Eye (tissue), 1 donor: ENCODE measurements around the gene CCNB2.
A peak's percentile ranks its signal among the peaks of the same experiment; 100 is the strongest.
"Not testable (repeated sequence)": the region's sequence is repeated elsewhere in the genome, so short reads cannot be mapped to it uniquely, and the experiment has no call there.

Source experiments
- DNase-seq: peaks from one replicate; pipeline ENCODE4 v3.0.0-alpha.2; 2015

Gene CCNB2

DNA sequence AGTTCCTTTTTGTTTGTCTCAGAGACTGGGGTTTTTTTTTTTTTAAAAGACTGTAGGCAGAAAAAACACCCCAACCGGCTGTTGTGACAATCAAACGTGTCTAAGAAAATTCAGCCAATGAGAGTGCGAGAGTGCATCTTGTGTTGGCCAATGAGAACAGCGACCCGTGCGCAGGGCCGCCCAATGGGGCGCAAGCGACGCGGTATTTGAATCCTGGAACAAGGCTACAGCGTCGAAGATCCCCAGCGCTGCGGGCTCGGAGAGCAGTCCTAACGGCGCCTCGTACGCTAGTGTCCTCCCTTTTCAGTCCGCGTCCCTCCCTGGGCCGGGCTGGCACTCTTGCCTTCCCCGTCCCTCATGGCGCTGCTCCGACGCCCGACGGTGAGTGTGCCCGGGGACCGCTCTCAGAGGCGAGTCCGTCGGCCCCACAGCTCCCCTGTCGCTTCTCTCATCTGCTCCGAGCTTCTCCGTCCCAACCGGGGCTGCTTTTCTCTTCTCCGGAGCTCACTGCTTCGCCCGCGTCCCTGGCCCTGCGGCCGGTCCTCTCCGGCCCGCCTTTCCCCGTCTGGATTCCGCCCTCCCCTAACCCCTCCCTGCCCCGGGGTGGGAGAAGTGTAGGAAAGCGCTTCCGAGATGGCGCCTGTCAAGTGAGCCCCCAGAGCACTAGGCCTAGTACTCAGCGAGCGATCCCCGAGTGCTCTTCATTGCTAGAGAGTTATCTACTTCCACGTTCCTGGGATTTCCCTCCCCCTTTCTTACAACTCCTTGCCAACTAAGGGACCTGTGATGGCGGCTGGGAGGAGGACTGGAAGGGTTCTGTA is at the start of gene CCNB2:
TSS of gene CCNB2 (plus strand) at position 235 of the 821 bp plus-strand sequence. CDS start at position 358, 123 bp downstream.
- DNase-seq = peak; percentile 98

GRCh38 chr15:59059076-59059597 is 45.8 kb upstream of the CCNB2 start:
- DNase-seq = no peak

DNA sequence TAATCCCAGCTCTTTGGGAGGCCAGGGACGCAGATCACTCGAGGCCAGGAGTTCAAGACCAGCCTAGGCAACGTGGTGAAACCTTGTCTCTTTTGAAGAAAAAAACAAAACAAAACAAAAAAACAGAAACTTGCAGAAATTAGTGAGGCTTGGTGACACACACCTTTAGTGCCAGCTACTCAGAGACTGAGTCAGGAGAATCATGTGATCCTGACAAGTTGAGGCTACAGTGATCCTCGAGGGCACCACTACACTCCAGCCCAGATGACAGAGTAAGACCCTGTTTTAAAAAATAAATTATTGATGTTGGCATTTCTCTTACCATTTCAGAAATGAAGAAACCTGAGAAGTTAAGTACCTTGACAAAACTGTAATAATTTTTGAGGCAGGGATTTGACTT is 44.6 kb upstream of the CCNB2 start:
- no peak for DNase-seq

DNA sequence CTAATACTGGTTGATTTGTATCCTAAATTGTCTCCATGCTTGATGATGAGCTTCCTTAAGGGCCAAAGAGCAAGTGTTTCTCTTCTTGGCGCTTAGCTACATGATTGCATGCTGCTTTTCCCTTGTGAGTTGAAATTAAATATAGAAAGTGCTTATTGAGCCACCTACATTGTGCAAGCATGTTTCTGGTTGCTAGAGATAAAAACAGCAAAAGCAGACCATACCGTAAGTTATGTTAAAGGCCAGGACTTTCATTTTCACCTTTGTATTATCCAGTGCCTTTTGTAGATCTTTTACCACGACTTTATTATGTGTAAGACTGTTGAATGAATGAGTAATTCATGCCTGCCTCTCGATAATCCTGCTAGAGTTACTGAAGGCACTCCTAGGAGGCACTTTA is 41.9 kb upstream of the CCNB2 start:
- DNase-seq = no peak

DNA sequence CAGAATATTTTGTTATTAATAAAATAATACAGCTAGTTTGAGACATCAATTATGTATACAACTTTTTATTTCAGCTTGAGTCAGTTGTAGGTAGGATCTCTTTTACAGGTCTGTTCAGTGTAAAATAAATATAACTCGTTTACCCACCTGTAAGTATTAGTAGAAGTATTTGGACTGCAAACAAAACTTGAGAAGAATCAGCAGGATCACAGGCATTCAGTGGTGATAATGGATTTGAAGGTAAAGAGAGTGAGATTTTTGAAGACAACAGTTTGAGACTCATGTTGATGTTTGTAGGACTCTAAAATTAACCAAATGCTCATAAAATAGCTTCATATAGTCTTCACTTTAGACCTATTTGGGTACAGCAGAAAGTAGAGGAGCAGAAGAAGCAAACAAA is 35.5 kb upstream of the CCNB2 start:
- no peak for DNase-seq

- no peak for DNase-seq
Measured at GRCh38 chr15:59074607-59075006, 30.3 kb upstream of the CCNB2 start.

DNA sequence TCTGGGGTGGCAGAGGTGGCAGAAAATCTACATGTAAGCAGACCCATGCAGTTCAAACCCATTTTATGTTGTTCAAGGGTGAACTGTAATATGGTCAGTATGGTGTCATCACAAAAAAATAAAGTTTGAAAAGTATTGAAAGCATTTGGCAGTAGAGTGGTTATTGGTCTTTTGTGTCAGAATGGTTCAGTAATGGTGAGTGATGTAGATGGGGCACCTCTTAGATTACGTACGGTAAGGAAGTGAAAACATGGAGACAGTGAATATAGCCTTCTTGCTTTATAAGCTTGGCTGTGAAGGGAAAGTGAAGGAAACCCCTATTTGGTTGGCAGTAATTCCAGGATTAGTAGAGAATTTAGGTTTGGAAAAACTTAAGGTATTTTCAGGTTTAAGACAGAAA is 17.2 kb upstream of the CCNB2 start:
- DNase-seq = no peak

GRCh38 chr15:59094077-59094476 is 10.9 kb upstream of the CCNB2 start:
- no peak for DNase-seq

DNA sequence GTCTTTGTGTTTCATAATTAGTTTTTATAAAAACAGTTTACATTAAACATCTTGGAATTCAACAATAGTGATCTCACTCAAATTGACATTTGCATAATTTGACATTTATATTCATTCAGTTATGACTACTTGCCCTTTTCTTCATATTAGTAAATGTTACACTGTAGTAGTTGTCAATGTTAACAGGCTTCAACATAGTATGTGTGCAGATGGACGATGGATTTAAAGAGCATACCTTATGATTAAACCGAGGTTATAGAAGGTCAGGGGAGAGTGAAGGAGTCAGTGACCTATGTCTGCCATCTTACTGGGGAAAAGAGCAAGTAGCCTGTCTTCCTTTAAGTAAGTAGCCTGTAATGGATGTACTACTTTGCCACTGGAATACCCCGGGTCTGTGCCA is 8.5 kb upstream of the CCNB2 start:
- no peak for DNase-seq

- no peak for DNase-seq
Measured at GRCh38 chr15:59099162-59099685, 5.7 kb upstream of the CCNB2 start.

DNA sequence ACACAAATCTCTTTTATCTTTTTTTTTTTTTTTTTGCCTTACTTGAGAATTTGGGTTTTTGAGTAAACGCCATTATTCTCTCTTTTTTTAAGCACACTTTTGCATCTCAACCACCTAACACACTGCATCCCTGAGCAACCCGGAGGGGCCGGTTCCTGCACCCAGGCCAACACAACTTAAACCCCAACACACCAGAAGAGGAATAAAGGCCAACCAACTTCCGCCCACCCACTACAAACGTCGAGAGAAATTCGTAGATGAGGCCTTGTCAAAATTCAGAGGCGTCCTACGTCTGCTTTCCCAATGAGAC is 389 bp upstream of the CCNB2 start:
- DNase-seq = no peak

- DNase-seq = no peak
Measured at GRCh38 chr15:59105854-59106253, 908 bp downstream of the CCNB2 start.

DNA sequence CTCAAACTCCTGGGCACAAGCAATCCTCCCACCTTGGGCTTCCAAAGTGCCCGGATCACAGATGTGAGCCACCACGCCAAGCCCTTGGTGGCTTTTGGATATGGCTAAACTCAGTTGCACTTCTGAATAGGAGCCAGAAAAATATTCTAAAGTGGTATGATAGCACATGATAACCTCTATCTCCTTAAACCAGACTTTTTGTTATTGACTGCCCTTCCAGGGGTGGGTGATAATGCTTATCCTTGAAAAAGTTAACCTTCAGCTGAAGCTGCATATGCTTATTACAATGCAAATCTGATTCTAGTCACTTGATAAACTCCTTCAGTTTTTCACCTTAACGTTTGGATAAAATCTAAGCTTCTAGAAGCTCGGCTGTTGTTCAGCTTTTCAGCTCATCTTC is 6.3 kb downstream of the CCNB2 start:
- no peak for DNase-seq

- no peak for DNase-seq
Measured at GRCh38 chr15:59115047-59115446, 10.1 kb downstream of the CCNB2 start.

DNA sequence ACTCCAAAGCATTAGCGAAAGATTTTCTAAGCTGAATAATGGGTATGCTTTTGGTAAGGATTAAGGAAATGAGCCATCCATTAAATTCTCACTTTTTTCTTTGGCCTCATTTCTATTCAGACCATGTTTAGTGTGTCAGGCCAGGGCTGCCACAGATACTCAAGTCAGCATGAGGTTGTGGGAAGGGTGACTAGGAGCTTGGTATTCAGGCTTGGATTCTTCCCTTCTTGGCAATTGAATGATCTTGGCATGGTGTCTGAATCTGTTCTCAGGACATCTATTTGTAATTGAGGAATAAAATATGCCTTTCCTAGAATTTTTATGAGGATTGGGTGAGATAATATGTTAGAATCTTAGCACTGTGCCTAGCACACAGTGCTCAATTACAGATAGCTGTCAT is 11.2 kb downstream of the CCNB2 start:
- no peak for DNase-seq

DNA sequence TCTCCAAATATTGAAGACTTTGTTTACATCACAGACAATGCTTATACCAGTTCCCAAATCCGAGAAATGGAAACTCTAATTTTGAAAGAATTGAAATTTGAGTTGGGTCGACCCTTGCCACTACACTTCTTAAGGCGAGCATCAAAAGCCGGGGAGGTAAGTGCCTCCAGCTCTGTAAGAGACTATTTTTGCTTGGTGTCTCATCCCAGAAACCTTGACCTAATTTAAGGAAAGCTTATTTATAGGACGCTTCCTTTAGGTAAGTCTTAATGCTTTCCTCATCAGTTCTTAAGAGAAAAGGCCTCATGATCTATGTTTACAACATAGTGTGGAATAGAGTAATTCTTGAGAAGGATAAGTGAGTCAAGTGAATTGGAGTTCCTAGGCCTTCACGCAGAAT is 11.8 kb downstream of the CCNB2 start:
- DNase-seq = no peak

- DNase-seq = no peak
Measured at GRCh38 chr15:59119625-59120024, 14.7 kb downstream of the CCNB2 start.

- no peak for DNase-seq
Measured at GRCh38 chr15:59120937-59121336, 16.0 kb downstream of the CCNB2 start.

- DNase-seq = no peak
Measured at GRCh38 chr15:59124261-59124660, 19.3 kb downstream of the CCNB2 start.

DNA sequence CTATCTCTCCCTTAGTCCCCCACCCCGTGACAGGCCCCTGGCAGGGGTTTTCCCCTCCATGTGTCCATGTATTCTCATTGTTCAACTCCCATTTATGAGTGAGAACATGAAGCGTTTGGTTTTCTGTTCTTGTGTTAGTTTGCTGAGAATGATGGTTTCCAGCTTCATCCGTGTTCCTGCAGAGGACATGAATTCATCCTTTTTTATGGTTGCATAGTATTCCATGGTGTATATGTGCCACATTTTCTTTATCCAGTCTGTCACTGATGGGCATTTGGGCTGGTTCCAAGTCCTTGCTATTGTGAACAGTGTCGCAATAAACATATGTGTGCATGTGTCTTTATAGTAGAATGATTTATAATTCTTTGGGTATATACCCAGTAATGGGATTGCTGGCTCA is 20.7 kb downstream of the CCNB2 start:
- DNase-seq = not testable (repeated sequence)

- DNase-seq = not testable (repeated sequence)
Measured at GRCh38 chr15:59127255-59127654, 22.3 kb downstream of the CCNB2 start.

GRCh38 chr15:59131456-59131855 is 26.5 kb downstream of the CCNB2 start:
- DNase-seq = no peak

GRCh38 chr15:59131969-59132562 is 27.1 kb downstream of the CCNB2 start:
- no peak for DNase-seq

GRCh38 chr15:59133929-59134427 is 29.0 kb downstream of the CCNB2 start:
- DNase-seq = no peak
